Measurements from ENCODE around the gene SSTR3.

Gene SSTR3

DNA sequence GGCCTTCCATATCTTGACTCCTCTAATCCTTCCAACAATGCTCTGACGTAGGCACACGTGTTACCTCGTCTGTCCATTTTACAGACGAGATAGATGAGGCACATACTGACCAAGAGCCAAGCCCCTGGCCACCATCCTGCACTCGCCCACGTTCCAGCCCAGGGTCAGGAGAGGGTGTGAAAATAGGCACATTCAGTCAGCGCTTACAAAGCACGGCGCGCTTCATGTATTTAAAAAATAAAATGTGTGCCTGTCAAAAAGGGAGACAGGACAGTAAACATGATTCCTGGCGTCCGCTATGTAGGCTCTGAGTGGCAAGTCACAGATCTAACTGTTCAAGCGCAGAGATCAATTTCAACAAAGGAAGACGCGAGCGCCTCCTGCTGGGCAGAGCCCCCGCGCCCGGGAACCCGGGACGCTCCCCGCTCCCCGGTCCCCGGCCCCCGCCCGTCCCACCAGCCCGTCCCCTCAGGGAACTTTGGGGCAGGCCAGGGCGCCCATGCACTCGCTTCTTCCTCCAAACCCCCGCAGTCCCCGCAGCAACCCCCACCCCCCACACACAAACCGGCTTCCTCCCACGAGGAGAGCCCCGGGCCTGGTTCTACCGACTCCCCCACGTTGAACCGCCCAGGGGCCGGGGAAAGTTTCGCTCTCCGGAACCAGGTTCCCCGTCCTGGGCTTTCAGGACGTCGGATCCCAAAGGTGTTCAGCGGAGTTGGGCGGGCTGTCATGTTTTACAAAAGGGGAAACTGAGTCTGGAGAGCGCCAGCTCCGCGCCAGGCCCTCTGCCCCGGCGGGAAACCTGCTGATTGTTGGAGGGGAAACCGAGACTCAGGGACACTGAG lies 13.8 kb downstream of the SSTR3 start:
- DNase-seq (ENCODE audit: insufficient read length, low spot score) (peak; percentile 67), FAIRE-seq (no peak)

DNA sequence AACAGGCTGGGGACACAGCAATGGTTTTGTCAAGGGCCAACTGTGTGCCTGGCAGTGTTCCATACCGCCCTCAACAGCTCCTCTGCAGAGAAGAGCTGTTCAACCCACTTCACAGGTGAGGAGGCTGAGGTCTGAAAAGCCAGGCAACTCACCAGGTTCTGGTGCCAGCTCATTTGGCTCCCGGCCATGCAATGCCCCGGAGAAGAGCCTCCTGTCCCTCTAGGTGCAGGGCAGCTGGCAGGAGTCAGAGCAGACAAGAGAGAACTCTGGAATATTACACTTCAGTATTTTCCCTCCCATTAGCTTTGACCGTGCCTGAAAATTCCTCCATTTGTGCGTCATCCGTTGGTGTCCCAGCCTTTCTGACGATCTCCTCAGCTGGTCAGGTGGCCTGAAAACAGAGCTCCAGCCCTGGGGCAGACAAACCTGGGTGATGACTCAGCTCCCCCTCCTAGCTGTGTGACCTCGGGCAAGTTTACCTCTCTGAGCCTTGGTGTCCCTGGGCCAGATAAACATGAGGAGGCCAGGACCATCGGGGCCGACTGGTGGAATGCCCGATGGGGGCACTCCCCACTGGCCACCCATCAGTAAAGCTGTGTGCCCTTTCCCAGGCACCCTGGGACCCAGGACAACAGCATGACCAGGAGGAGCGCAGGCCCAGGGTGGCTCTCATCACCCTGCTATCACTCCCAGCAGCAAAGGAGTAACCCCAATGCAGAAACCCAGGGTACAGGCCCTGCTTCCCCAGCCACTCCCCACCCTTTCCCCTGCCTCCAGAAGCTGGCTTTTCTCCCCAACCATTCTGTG lies 14.6 kb downstream of the SSTR3 start:
- DNase-seq (ENCODE audit: insufficient read length, low spot score) (no peak), FAIRE-seq (no peak)

DNA sequence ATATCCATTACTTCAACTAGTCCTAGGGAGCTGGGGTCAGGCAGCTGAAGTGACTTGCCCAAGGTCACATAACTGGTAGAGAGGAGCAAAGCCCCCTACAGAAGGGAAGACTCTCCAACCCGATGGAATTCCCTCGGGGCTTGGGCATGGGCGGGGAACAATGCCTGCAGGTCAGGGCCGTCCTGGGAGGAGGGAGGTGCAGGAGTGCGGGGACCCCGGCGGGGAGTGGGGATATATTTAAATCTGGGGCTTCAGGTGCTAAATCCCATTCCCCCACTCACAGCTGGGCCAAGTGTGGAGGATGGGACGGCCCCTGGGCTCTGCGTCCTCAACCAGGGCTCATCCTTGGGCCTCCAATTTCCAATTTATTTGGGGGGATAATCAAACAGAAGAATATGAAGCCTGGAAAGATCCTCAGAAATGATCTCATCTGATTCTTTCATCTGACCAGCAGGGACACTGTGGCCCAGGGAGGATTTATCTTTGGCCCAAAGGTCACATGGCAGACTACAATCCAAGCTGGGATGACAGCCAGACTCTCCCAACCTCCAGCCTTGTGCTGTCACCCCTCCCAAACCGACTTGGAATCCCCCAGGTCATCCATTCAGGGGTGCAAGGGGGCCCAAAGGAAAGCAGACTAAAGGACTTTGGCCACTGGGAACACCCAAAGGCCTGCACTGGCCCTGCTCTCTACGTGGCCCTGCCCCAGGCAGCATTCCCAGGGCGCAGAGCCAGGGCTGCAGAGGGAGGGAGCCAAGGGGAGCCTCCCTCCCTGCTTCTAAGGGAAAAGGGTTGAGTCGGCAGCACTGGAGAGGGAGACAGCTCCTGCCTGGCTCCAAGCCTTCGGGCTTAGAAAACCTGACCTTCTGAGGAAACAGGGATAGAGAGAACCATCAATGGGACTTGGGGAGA lies 15.5 kb downstream of the SSTR3 start:
- DNase-seq (ENCODE audit: insufficient read length, low spot score) (no peak), FAIRE-seq (no peak)

DNA sequence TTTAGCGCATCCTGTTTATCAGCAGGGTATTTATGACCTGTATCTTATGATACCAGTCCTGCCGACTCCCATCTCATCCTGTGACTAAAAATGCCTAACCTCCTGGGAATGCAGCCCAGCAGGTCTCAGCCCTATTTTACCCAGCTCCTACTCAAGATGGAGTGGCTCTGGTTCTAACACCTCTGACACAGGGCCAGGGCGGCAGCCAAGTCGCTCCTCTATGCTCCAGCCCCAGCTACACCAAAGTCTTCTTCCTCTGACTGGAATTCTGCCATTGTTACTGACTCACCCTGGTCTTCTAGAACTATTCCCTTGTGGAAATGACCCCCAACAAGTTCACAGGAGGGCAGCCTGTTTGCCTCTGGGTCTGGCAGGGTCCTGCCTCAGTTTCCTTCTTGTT lies 16.4 kb downstream of the SSTR3 start:
- FAIRE-seq, result no peak
- no peak for DNase-seq (ENCODE audit: insufficient read length, low spot score)

DNA sequence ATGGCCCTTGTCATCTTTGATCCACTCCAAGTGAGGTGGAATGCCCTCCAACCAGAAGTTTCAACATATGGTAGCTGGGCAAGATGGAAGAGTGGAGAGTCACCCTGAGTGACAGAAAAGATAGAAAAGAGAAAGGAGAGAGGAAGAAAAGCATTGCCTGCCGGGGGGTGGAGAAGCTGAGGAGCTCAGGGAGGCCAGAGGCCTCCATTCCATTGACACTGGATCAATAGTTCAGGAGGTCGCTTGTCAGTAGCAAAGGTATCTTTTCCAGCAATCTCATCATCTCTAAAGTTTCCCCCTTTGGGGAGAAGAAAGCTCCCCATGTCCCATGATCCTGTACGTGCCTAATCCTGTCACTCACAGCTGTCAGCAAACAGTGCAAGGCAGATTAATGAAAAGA lies 17.5 kb downstream of the SSTR3 start:
- DNase-seq (ENCODE audit: insufficient read length, low spot score), result no peak
- no peak for FAIRE-seq

DNA sequence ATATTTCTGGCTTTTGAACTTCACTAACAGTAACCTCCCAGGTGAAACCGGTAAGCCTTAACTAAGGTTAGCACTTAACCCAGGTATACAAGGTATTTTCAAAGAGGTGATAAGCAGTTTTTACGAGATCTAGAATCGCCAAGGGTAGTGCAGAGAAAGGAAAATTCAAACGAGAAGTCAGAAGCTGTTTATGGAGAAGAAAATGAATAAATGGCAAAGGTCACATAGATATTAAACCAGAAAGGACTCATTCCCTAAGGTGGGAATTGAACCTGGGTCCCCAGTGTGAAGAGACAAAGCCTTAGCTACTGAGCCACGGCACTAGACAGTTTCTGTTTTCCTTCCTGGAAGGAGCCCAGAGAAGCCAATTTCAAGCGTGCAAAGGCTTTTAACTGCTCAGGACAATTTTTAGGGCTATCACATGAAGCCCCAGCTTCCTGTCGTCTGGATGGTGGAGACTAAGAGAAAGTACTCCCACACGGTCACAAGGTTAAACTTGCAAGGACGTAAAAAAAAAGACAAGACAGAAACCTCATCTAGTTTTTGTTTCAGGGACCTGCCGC lies 18.6 kb downstream of the SSTR3 start:
- FAIRE-seq (no peak), DNase-seq (ENCODE audit: insufficient read length, low spot score) (no peak)

DNA sequence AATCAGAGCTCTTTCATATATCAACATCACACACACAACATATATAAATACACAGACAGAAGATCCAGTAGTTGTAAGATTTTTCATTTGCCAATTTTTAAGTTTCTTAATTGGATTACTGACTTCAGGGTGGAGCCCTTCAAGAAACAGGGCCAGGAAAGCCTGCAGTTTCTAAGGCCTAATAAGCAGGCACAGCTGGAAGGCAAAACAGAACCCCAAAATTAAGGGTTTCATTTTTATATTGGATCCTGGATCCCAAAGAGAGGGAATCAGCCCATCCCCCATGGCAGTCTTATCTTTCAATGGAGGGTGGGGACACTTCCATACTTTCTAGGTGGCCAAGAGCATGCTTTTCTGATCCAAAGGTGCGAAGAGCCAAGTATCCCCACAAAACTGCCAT lies 19.5 kb downstream of the SSTR3 start:
- no peak for FAIRE-seq
- DNase-seq (ENCODE audit: insufficient read length, low spot score), result no peak

DNA sequence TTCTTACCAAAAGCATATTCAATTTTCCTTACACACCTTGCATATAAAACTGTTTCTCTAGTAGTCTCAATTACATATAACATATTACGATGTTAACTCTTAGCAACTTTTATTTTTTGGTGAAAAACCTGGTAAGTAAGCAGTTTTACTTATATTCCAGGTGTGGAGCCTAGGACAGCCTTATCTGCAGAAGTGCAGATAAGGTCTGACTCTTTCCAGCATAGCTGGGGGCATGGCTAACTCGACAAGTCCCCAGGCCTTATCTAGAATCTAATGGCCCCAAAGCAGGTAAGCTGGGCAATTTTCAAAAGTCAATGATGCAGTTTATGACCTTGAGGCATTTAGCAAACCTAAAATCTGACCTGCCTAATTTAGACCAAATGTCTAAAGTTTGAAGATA lies 20.1 kb downstream of the SSTR3 start:
- no peak for DNase-seq (ENCODE audit: insufficient read length, low spot score)
- FAIRE-seq, result no peak

DNA sequence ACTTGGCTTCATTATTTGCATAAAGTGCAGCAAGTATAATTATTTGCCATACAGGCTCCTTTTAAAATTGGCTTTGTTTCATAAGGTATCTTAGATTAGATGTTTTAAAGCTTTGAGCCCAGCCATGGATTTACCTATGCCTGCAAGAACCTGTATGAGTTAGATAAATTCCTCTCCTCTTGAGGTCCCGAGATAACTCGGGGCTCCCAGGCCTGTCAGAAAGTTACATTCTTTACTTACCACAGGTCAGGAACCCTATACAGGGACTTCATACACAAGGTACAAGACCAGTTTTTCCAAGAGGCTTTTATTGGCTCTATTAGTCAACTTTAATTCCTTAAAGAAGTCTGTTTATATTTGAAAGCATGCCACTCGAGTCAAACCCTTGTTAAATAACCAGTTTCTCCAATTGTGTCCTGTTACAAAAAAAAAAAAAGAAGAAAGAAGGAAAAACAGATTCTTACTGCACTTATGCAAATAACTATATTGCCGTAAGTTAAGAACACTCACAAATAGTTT lies 22.0 kb downstream of the SSTR3 start:
- FAIRE-seq (no peak), DNase-seq (ENCODE audit: insufficient read length, low spot score) (no peak)

DNA sequence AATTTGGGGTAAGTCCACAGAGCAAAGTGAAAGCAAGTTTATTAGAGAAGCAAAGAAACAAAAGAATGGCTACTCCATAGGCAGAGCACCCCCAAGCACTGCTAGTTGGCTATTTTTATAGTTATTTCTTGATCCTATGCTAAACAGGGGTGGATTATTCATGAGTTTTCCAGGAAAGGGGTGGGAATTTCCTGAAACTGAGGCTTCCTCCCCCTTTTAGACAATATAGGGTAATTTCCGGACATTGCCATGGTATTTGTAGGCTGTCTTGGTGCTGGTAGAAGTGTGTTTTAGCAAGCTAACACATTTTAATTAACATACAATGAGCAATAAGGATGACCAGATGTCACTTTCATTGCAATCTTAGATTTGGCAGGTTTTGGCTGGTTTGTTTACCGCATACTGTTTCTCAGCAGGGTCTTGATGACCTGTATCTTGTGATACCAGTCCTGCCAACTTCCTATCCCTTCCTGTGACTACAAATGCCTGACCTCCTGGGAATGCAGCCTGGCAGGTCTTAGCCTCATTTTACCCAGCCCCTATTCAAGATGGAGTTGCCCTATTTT lies 23.3 kb downstream of the SSTR3 start:
- DNase-seq (ENCODE audit: insufficient read length, low spot score), result no peak
- FAIRE-seq, result no peak

DNA sequence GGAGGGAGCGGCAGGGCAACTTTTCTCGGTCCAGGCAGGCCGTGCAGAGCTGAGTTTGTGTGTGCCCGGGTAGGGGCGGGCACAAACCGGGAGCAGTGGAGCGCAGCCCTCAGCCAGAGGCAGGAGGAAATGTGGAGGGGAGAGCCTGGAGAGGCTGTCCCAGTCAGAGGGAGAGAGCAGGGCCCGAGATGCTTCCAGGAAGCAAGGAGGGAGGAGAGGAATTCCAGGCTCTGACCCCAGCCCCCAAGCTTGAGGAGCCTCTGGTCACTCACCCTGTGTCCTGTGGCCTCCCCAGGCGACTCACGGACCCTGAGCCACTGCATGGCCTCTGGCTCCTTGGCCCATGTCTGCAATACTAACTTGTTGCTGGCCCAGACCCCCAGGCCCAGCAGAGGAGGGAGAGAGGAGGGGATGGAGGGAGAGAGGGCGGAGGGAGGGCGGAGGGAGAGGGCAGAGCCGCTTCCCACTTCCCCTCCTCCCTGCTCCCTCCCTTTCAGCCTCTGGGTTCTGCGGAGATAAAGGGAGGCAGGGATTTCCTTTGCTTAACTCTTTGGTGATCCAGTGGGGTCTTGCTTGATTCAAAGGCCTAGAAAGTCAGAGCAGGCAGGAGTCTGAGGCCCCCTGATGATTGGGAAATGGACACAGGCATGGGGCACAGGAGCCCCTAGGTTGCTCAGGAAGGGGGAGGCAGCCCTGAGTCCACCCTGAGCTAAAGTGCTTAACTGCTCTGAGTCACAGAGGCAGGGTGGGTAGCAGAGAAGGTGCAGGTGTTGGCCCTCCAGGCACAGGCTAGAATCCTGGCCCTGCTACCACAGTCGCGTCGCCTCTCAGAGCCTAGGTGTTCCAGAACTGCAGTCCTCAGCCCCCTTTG lies 24.2 kb downstream of the SSTR3 start, which contains the start of gene C1QTNF6:
Gene C1QTNF6, minus strand, starts transcription at position 357 of the 871 bp plus-strand sequence. Its CDS starts 34 bp downstream, at position 323.
- FAIRE-seq (no peak), DNase-seq (ENCODE audit: insufficient read length, low spot score) (no peak)

DNA sequence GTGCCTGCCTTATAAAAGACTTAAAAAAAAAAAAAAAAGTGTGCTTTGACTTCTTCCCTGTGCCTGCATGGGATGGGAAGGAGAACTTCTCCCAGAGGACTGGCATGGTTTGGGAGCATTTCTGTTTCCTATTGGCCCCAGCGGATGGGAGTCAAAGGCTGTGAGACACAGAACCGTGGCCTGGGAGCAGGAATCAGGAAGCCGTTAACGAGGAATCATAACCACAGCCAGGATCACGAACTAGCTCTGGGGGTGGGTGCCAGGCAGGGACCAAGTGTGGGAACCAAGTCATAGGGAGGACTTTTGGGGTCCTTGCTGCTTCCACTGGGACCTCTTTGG lies 24.8 kb downstream of the SSTR3 start:
- DNase-seq (ENCODE audit: insufficient read length, low spot score) (no peak), FAIRE-seq (no peak)

DNA sequence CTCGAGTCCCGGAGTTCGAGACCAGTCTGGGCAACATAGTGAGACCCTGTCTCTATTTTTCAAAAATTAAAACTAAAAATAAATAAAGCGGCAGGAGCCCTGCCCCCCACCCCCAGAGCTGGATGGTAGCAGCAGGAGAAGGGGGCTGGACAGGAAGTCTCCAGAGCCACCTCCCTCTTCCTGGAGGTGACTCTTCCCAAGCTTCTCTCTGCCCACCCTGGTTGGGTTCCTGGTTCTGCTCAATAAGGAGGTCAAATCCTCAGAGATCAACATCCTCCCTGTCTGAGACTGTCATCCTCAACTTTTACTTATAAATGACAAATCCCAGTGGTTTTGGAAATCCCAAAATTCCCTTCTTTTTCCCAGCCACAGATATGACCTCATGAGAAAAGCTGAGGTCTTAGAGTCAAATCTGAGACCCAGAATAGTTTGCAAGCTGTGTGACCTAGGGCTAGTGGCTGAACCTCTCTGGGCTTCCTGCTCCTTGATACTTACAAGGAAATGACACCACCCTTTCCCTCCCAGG lies 25.2 kb downstream of the SSTR3 start:
- FAIRE-seq (no peak), DNase-seq (ENCODE audit: insufficient read length, low spot score) (no peak)

DNA sequence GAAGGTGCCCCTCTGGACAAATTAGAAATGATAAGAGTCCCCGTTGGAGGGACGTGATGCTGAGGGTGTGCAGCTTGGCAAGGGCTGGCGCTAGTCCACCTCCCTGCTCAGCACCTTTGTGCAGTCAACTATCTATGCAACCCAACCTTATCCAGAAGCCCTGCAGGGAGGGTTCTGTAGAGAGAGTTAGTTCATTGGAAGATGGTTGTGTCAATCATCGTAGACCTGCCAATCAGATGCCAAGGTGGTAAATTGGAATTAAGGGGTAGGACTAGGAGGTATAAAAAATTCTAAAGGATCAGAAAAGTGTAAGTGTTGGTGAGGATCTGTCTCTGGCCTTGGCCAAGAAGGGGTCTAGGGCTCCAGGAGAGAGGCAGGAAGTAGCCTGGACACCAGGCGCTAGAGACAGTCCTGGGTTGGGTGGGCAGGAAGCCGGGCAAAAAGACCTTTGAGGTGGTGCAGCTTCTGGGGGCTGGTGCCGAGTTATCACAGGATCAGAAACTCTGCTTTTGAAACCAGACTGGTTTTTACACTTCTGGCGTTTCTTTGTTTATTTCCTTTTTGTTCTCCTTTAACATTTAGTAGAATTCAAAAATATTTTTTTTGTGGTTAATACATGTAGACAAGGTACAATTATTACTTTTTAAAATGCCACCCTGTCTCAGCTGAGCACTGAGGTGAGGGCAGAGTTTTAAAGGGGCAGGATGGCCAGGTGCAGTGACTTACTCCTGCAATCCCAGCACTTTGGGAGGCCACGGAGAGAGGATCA lies 25.9 kb downstream of the SSTR3 start:
- FAIRE-seq, result no peak
- no peak for DNase-seq (ENCODE audit: insufficient read length, low spot score)

DNA sequence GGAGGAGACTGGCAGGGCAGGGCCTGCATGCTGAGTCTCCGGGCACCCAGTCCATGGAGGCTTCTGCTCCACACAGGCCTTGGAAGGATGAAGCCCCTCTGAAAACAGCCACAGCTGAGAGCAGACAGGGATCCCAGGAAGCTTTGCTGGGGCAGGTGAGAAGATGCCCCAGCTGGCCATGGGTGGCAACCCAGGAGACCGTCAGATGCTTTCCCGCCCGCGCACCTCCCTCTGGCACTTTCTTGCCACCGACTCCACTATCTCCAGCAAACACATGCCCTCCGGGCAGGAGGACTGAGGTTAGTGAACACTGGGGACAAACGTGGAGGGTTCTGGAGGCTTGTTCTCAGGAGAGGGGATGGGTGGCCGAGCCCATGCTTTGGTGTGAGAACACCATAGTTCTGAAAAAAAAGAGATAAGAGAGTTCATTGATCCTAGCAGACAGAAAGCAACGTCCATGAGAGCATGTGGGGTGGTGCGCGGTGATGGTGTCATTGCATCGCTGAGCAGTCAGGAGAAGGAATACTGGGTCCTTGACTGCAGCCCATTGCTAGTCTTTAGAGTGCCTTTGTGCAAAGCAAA lies 26.5 kb downstream of the SSTR3 start:
- DNase-seq (ENCODE audit: insufficient read length, low spot score), result no peak
- FAIRE-seq, result no peak

DNA sequence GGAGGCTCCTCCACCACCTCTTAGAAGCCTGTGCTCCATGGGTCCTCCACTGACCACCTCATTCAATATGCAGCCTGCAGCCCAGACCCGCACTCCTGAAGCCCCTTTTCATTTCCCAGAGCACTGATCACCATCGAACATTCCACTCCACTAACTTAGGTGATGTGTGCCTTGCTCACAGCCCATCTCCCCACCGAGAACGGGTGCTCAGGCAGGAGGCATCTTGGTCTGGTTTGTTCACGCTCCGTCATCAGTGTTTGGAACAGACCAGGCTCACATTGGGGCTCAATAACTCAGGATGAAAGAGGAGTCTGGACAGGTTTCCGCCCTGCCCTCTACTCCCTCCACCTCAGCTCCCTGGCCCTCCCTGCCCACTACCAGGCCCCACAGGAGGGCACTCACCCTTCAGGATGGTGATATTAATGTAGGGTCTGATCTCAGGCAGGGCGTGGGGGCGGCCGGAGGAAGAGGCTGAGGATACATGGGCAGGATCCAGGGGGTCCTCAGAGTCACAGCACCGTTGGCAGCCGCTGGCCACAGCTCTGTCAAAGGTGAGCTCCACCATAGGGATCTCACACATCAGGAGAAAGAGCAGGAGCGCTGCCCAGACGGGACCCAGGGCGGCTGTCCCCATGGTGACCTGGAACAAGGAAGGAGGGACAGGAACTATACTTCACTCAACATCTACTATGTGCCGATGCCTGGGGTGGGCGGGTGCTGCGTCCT lies 27.3 kb downstream of the SSTR3 start:
- DNase-seq (ENCODE audit: insufficient read length, low spot score) (no peak), FAIRE-seq (no peak)

DNA sequence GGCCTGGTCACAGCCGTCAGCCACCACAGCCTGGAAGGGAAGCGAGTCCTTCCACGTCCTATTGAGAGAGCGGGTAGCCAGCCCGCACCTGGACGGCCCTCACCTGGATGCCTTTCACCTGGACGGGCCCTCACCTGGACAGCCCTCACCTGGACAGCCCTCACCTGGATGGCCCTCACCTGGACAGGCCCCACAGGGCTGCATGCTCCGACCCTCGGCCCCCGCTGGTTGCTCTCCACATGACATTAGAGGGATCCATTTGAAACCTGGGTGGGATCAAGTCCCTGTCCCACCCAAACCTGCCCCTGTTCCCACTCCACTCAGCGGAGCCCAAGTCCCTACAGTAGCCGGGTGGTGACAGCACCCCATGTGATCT lies 27.9 kb downstream of the SSTR3 start:
- FAIRE-seq, result no peak
- no peak for DNase-seq (ENCODE audit: insufficient read length, low spot score)
